GM21515 (cell line): ENCODE results near the gene NEDD4L.

Experiments
- ATAC-seq: cut with Tn5 transposase; IDR thresholded peaks from one replicate; pipeline ENCODE4 v1.9.1; 2021; ENCODE audit not compliant: unreplicated experiment

Gene NEDD4L

DNA sequence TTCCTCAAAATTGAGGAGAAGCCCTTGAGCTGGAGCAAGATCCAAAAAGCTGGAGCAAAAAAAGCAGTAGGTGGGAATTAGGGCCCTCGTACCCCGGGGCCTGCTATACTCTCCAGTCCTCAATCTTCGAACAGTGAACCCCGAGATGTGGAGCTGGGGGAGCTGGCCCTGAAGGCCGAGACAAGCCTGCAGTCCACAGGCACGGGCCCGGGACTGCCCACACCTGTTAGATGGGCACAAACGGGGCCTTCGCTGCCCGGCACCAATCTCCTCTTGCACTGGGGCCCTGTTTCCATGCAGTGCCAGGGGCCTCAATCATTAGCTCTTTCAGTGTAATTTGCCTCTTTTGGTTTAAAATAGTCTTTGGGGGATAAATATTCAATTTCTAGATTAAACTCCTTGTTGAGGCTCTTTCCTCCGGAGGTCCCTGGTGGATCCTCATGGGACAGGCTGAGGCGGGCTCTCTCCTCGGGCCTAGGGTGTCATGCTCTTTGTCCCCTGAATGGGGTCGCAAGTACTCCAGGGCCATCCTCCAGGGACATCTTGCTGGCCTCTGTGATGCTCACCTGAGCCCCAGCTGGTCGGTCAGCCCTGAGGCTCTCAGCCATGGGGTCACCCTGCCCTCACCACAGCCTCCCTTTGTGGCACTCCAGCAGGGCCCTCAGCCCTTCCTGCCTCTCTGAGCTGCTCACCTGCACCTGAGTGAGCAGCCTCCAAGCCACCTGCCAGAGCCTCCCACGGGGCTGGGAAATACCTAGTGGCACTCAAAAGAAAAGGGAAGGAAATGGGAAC lies 361.3 kb downstream of the NEDD4L start:
- ATAC-seq: no peak

DNA sequence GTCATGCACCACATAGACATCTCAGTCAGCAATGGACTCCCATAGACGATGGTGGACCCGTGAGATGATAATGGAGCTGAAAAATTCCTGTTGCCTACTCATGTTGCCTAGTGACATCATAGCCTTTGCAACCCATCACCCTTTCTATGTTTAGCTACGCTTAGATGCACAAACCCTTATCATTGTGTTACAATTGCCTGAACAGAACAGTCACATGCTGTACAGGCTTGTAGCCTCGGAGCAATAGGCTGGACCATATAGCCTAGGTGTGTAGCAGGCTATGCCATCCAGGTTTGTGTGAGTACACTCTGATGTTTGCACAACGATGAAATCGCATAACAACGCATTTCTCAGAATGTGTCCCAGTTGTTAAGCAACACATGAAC lies 363.2 kb downstream of the NEDD4L start:
- ATAC-seq: no peak

DNA sequence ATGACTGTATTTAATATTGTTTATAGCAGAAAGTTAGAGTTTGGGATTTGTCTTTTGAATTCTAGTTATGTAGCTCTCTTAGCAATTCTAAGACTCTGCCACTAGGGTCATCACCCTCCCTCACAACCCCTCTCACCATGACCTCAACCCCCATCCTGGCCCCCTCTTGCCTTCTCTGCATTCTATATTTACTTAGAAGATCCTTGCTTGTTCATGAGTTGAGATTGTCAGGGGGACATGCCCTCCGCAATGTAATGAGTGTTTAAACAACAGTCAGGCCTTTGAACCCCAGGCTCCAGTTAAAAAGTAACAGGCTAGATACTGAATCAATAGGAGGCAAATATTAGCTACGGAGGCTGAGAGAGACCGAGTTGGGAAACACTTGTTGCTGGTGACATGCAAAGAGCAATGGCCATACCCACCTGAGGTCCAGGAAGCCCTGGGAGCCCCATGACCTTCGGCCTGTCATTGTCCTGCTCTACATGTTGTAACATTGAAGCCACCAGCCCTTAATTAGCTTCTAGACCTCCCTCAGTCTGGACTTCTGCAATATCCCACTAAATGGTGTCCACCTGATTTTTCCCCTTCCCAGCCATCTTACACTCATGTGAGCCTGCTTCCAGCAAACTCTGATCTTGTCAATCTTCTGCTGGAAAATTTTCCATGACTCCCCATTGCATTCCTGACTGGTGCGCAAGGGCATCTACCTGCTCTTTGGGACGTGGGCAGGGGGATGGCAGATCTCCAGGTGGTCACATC lies 363.8 kb downstream of the NEDD4L start:
- ATAC-seq: no peak

DNA sequence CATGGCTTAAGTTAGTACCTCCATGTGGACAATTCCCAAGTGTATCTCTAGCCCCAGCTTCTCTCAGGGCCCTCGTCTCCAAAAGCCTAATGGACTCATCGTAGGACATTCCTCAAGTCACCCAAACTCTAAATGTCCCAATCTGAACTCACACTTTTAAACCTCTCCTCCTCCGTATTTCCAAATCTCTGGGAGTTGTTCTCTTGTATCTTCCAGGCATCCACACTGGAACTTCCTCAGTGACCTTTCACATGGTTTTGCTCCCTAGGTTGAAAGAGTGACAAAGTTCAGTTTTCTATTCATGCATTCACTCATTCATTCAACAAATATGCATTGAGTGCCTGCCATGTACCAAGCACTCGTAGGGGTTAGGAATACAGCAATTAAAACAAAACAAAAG lies 364.6 kb downstream of the NEDD4L start:
- ATAC-seq: no peak

DNA sequence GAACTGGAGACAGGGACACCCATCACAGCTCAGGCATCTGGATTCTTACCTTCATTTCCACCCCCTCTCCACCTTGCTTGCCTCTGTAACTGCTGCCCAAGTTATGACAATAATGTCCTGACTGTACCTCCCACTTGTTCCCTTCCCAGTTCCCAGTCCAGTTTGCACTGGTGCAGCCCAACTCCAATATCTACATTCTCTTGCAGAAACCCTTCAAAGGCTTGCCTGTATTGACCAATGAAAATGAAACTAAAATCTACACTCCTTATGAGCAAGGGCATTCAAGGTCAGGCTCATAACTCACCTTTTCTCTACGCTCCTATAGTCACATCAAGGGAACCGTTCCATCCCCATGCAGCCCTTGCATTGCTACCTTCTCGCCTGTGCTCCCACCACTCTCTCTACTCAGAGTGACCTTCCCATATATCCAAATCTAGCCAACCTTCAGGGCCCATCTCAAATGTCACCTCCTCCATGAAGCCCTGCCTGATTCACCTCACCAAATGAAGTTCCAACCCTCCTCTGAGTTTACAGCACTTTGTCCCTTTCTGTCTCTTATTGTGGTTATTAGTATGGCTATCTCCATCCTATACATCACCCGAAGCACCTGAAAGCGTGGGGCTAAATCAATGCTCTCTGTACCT lies 365.9 kb downstream of the NEDD4L start:
- no peak for ATAC-seq

DNA sequence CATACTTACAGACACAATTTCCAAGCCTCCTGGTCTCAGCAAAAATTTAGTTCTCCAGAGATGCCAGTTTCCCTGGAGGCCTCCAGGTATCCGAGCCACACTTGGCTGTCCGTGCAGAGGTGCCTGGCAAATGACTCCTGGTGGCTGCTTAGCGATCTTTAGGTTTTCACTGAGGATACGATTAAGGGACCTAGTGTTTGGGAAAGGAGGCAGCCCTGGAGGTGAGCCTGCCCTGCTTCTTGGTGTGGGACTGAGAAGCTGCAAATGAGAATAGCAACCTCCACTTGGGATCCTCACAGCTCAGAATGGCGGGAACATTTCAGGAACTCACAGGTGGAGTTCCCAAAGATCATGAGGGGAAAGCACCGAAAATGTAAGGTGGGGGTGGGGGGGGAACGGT lies 367.3 kb downstream of the NEDD4L start:
- no peak for ATAC-seq

DNA sequence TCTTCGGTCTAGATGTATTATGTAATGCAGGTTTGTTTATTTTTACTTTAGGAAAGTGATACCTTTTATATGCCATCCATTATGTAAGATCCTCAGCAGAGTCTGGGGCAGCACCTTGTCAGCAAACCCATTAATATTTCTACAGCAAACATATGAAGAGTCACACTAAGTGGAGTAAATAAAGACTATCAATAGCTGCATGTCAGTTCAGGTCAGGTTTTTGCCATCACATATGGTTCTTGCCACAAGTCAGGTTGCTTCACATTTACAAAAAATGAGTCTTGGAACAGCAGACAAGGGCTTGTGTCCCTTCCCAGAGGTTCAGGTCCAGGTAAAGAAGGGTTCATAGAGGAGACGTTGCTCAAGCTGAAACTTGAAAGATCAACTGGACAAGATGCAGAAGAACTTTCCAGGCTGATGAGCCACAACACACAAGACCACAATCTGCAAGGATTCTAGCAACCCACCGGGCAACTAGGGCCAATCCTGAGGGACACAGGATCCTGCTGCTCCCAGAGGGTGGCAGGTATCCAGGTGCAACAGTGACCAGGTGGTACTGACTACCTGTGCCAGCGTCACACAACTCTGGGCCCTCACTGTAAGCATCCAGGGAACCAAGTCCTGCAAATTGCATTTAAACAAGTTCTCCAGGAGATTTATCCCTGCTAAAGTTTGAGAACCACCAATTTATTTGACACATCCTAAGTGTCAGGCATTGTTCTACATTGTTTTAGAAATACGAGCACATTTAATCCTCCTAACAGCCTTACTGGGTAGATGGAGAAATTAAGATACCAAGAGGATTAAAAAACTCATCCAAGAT lies 369.0 kb downstream of the NEDD4L start:
- no peak for ATAC-seq

DNA sequence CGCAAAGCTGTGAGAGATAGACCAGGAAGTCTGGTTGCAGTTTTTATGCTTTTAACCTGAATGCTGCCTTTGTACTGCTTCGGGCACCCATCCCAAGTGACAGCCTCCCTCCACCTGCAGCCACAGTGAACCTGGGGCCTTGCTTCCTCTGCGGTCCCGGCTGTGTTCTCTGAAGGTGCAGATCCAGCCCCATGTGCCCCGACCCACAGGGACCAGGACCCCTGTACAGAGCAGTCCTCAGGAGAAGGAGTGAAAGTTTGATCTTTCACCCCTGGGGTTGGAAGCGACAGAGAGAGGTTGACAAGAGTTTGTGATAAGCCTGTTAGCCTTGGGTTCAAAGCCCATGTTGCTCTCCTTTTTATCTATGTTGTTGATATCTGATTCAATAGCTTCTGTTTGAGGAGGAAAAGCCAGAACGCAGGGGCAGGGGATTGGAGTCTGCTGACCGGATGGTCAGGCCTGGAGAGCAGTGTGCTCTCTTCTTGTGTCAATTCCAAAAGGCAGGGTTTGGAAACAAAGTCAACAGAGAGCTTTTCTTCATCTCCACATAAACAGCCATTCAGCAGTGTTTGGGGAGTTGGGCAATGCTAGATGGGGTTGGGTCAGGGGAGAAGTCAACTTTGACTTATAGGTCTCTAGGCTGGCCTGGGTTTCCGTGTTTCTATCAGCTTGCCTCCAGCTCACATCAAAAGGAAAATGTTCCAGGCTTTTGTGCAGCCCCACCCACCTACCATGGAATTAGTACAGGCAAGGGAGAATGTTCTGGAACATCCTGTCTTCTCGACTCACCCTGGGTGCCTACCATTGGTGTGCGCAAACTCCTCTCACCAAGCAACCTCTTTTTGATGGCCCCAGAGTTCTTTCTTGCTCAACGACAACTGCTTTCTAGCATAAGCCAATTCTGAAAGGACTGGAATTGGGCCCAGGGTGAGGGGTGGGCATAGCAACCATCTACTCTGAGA lies 369.9 kb downstream of the NEDD4L start:
- no peak for ATAC-seq

DNA sequence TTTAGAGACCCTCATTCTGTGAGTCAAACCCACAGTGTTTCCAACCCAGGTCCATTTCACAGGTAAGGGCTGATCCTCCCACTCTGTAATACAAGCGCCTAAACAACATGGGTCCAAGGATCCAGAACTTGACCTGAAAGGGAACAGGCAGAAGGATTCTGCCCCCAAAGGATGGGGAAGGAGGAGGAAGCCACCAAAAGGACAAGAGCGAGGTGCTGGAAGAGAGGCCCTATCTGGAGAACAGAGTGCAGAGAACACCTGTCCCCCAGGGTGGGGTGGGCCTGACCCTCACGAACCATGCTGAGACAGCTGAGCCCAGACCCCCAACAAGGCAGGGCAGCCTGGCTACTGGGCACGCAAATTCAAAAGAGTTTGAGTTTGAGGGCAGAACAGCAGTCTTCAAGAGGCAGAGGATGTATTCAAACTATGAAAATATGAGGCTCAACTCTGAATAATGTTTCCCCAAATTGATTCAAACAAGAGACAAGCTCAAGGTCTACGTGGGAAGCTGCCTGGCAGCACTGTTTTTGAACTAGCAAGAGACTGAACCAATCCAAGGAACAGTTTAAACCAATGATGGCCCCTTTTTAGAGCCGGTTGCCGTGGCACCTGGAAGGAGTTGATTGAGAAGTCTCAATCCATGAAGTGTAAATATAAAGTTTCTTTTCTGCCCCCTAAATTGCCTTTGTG lies 372.1 kb downstream of the NEDD4L start:
- ATAC-seq: no peak

DNA sequence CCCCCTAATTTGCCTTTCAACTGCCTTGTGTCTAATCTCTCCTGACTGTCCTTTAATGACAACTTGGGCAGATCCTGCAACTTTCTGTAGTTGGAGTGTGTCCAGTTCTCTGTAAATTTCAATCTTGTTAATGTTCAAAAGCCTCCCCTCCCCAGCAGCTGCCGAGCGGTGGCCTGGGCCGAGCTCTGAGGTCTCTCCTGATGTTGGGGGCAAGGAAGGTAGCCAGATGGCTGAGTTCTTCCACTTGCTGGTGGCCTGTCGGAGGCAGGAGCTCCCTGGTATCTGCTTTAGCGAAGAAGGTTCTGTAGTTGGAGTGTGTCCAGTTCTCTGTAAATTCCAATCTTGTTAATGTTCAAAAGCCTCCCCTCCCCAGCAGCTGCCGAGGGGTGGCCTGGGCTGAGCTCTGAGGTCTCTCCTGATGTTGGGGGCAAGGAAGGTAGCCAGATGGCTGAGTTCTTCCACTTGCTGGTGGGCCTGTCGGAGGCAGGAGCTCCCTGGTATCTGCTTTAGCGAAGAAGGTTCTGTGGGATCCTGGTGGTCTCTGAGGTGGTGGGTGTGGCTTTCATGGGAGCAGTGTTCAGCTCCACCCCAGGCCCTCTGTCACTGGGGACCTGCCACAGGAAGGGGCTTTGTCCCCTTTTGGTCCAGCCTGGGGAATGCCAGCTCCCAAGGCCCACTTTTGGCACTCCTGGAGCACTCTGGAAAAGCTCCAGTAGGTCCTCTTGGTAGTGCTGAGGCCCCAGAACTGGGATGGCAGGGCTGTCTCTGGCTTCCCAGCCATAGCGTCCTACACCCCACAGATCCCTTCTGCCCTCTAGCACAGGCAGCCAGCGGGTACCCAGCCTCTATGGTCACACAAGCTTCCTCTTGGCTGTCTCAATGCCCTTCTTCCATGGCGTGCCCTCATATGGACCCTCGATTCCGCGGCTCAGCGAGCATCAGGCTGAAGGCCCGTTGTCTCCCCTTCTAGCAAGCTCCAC lies 373.0 kb downstream of the NEDD4L start:
- no peak for ATAC-seq

DNA sequence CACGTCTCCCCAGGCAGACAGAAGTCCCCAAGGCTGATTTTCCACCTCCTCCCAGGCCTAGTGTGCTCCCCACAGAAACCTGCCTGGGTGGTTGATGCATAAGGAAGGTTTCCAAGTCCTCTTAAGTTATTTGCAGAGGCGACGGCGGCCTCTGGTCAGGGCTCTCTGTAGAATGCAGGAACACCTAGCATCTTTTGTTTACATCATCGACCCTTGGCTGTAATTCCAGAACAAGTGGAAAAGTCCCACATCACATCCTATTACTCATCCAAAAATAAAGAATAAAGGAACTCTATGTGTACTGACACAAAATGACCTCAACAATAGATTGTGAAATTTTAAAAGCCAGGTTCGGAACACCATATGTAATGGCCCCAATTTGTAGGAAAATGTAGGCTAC lies 373.7 kb downstream of the NEDD4L start:
- ATAC-seq: no peak

DNA sequence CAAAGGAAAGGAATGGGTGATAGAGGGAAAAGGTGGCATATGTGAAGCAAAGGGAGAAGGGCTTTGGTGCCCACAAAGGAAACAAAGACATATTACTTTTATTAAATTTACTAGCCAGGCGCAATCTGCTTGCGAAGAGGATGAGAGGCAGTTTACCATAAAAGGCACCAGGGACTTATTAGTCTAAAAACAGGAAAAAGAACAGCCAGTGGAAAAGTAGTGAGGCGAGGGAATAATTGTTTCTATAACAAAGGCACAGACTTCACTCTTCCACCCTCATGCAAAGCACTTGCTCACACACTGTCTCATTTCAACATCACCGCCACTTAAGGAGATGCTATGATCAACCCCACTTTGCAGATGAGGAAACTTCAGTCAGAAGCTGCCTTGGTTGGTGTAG lies 374.3 kb downstream of the NEDD4L start:
- ATAC-seq: no peak

DNA sequence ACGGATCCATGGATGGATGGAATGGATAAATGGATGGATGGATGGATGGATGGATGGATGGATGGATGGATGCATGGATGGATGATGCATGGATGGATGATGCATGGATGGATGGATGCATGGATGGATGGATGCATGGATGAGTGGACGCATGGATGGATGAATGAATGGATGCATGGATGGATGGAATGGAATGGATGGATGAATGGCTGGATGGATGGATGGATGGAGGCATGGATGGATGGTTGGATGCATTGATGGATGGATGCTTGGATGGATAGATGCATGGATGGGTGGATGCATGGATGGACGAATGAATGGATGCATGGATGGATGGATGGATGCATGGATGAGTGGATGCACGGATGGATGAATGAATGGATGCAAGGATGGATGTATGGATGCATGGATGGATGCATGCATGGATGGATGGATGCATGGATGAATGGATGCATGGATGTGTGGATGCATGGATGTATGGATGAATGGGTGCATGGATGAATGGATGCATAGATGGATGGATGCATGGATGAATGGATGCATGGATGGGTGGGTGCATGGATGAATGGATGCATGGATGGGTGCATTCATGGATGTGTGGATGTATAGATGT lies 375.7 kb downstream of the NEDD4L start:
- no peak for ATAC-seq

DNA sequence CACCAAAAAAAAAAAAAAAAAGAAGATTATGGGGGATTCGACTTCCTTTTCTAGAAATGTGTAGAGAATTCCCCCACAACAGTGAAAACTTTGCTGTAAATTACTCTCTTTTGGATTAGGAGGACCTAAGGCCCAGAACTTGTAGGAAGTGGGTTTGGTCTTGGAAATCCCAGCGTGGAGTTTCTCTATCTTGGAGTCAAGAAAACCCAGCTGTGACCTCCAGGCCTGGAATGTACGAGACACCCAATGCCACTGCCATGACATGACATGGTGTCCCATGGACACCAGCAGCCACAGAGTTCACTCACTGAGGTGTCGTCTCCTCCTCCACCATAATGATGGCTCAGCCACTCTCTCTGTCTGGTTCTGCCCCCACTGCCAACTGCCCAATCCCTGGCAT lies 382.6 kb downstream of the NEDD4L start:
- ATAC-seq: no peak

DNA sequence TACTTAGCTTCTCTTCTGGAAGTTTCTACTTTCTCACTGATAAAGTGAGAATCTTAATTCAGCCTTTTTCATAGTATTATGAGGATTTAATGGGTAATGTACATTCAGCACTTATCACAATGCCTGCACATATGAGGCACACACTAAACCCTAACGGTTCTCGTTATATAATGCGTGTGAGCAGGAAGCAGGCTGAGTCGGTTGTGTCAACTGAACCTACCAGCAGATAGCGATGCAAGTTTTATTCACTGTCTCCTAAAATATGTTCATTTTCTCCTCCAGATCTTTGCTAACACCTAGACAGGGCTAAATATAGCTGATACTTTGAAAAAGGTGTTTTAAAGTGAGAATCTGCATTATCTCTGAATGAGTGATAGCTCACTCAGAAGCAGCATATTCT lies 383.3 kb downstream of the NEDD4L start:
- no peak for ATAC-seq

DNA sequence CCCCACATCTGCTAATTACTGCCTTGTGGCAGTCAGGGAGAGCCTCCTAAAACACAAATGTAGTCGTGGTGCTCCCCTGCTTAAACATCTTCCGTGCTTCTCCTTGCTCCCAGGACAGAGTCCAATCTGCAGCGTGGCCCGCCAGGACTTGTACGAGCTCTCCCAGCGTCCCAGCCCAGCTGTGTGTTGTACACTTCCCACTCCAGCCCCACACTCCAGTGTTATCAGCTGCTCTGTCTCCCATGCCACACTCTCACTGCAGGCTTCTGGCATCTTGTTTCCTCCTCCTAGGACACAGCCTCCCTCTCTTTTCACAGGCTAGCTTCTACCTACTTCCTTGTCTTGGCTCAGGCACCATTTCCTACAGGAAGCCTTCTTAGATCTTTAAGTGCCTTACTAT lies 385.4 kb downstream of the NEDD4L start:
- ATAC-seq: no peak

DNA sequence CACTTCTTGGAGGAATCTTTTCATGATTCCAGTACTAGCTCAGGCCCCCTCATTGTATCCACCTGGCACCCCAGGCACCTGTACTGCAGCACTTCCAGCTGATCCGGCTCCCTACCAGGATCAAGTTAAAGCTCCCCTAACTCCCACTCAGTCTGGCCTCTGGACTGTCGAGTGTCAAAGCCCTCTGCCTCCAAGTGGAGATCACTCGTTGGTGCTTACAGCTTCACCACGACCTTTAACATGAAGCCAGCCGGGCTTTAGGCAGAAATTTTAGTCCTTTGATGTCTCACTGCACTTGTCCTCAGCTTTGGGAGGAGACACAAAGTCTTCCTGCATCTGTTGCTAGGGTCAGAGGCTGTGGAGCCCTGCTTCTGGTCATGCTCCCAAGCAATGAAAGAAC lies 387.2 kb downstream of the NEDD4L start:
- ATAC-seq: no peak
